Cardiac fibroblast (primary cell): ENCODE data around the gene CYP8B1.

Source experiments
- DNase-seq, 2 donors: peaks; one replicate each; pipeline versions ENCODE4 v3.0.0 to v3.0.0-alpha.2; 2010; ENCODE audit warnings: low read depth in 2 of 2
- H3K4me3 ChIP-seq, 2 donors: replicated peaks in 1 of 2; 1 replicate in 1 of 2; 2 replicates in 1 of 2; pipeline ENCODE4 v1.5.1; 2011; ENCODE audit warnings: low read depth in 2 of 2, low read length in 2 of 2, mild to moderate bottlenecking in 2 of 2, moderate library complexity in 1 of 2
- TF ChIP-seq, protein P1 (sequence below): IDR thresholded peaks from one replicate; pipeline ENCODE4 v1.5.1; 2011; ENCODE audit warnings: low read depth, mild to moderate bottlenecking, low read length, inconsistent platforms

The CYP8B1 gene

DNA sequence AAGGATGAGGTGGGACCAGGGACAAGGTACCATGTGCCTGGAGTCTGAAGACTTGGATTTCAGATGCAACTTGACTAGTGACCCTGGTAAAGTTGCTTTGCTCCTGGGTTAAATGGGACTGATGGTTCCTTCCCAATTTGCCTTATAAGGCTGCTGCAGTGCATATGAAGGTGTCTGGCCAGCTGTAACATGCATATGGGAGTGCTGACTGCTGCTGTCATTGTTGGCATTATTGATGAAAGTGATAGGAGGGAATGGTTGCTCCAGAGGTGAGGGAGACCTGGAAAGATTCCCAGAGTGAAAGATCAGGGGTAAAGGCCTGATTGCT lies 20.5 kb downstream of the CYP8B1 start:
- TF ChIP-seq, protein P1, sequence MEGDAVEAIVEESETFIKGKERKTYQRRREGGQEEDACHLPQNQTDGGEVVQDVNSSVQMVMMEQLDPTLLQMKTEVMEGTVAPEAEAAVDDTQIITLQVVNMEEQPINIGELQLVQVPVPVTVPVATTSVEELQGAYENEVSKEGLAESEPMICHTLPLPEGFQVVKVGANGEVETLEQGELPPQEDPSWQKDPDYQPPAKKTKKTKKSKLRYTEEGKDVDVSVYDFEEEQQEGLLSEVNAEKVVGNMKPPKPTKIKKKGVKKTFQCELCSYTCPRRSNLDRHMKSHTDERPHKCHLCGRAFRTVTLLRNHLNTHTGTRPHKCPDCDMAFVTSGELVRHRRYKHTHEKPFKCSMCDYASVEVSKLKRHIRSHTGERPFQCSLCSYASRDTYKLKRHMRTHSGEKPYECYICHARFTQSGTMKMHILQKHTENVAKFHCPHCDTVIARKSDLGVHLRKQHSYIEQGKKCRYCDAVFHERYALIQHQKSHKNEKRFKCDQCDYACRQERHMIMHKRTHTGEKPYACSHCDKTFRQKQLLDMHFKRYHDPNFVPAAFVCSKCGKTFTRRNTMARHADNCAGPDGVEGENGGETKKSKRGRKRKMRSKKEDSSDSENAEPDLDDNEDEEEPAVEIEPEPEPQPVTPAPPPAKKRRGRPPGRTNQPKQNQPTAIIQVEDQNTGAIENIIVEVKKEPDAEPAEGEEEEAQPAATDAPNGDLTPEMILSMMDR, result no peak
- no peak overlapping the region for H3K4me3 ChIP-seq
- no peak for DNase-seq

GRCh38 chr3:42853739-42854302 lies 21.9 kb downstream of the CYP8B1 start:
- TF ChIP-seq, protein P1, result no peak
- no peak overlapping the region for H3K4me3 ChIP-seq
- no peak for DNase-seq

- DNase-seq, result no peak
- TF ChIP-seq, protein P1, result no peak
- H3K4me3 ChIP-seq, result no peak overlapping the region
These were observed 22.6 kb downstream of the CYP8B1 start for GRCh38 chr3:42853056-42853455.

DNA sequence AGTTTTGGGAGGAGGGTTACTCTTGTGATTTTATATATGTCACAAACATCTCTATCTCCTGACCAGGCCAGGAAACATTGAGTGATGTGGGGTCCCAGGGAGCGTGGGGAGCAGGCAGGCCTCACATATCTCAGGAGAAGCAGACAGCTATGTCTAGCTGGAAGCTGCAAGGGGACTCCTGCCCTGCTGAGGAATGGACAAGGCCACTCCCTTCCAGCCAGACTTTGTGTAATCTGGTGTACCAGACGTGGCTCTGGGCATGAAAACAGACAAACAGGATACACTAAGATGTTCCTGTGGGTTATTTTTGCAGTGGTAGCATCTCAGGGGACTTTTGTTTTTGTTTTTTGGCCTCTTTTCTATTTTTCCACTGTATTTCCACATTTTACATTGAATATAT lies 23.2 kb downstream of the CYP8B1 start:
- DNase-seq, result peak; percentile 31 to 45
- no peak overlapping the region for H3K4me3 ChIP-seq
- TF ChIP-seq, protein P1, result no peak

DNA sequence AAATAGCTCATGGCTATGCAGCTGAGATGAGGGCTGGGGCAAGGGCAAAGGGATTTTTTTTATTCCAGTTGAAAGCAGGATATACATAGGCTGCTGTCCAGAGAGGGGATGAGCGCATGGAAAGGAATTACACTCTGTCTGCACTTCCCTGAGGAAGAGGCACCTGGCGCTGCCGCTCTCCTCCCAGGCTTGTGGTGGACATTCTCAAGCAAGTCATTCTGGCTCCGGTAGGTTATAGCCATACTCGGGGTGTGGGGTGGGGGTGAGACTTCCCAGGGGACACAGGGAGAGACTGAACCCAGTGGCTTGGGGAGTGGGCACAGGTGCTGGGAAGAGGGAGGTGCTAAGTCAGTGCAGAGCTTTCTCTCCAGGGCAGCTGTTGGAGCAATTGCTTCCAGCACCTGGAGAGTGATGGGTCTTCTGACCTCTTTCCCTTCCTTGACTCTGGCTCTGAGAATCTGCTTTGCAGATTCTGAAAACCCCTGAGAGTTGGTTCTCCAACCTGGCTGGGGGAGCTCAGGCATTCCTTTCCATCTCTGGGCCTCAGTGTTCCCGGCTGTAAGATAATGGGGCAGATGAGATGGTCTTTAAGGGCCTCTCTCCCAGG lies 24.3 kb downstream of the CYP8B1 start:
- DNase-seq, result no peak
- TF ChIP-seq, protein P1, result no peak
- H3K4me3 ChIP-seq, result no peak overlapping the region

GRCh38 chr3:42850263-42850662 lies 25.4 kb downstream of the CYP8B1 start:
- no peak for DNase-seq
- TF ChIP-seq, protein P1, result no peak
- H3K4me3 ChIP-seq, result no peak overlapping the region

GRCh38 chr3:42849017-42849416 lies 26.7 kb downstream of the CYP8B1 start:
- no peak for DNase-seq
- H3K4me3 ChIP-seq, result no peak overlapping the region
- TF ChIP-seq, protein P1, result no peak
